DMS 273 (cell line): ENCODE results near the gene VSIG10L2.
"Not testable (repeated sequence)": the region's sequence is repeated elsewhere in the genome, so short reads cannot be mapped to it uniquely, and the experiment has no call there.

Experiments used
- DNase-seq: peaks from one replicate; lab custom pipeline; 2025; ENCODE audit not compliant: unreplicated experiment; lab: John Stamatoyannopoulos, UW

Gene VSIG10L2

DNA sequence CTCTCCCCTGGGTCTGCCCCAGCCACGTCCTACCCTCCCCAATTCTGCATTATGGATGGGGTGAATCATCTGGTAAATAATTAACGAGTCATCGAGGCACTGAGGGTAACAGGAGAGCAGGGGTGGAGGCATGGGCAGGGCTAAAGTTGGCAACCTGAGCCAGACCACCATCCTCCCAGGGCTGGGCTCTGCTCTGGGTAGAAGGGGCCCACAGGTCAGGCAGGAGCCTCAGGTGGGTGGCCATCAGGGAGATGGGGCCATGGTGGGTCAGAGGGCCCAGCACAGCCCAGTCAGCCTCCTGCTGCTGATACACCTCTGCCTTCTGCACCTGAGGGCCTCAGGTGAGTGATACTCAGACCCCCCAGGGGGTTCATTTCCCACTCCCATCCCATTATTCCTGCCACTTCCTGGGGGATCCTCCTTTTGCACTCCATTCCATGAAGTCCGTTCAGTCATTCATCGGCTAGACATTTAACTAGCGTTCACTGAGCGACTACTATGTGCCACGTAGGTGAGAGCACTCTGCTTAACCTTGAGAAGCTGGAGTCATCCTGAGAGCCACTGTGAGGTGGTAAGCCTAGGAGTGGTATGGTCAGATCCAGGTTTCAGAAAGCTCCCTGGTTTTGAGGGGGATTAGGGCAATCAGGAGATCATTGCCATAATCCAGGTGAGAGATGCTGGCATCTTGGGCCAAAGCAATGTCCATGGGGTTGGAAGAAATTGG lies at the start of gene VSIG10L2:
TSS of gene VSIG10L2 (plus strand) at position 248 of the 724 bp plus-strand sequence. CDS start at position 260, 12 bp downstream.
- DNase-seq, result no peak

DNA sequence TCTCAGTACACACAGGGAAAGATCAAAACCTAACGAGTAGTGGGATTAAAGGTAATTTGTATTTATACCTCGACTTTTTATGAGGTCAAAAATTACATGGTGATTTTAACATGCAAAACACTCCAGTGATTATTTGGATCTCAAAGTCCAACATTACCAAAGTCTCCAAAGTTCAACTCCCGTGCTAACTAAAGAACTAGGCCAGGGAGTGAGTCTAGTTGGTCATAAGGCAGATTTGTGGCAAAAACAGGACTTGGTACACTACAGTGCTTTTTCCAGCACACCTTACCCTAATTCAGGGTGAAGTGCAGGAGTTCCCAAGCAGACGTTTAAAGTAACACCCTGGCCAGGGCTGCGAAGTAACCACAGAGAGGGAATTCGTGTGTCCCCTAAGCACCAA lies 44.0 kb upstream of the VSIG10L2 start:
- no peak for DNase-seq

GRCh38 chr11:125902277-125902926 lies 43.4 kb upstream of the VSIG10L2 start:
- DNase-seq, result no peak

GRCh38 chr11:125902927-125903710 lies 42.7 kb upstream of the VSIG10L2 start, which contains the start of gene PUS3:
Gene PUS3 (minus strand): TSS chr11:125903206. CDS start chr11:125896284, 6,922 bp downstream.
- peak; percentile 90 for DNase-seq

DNA sequence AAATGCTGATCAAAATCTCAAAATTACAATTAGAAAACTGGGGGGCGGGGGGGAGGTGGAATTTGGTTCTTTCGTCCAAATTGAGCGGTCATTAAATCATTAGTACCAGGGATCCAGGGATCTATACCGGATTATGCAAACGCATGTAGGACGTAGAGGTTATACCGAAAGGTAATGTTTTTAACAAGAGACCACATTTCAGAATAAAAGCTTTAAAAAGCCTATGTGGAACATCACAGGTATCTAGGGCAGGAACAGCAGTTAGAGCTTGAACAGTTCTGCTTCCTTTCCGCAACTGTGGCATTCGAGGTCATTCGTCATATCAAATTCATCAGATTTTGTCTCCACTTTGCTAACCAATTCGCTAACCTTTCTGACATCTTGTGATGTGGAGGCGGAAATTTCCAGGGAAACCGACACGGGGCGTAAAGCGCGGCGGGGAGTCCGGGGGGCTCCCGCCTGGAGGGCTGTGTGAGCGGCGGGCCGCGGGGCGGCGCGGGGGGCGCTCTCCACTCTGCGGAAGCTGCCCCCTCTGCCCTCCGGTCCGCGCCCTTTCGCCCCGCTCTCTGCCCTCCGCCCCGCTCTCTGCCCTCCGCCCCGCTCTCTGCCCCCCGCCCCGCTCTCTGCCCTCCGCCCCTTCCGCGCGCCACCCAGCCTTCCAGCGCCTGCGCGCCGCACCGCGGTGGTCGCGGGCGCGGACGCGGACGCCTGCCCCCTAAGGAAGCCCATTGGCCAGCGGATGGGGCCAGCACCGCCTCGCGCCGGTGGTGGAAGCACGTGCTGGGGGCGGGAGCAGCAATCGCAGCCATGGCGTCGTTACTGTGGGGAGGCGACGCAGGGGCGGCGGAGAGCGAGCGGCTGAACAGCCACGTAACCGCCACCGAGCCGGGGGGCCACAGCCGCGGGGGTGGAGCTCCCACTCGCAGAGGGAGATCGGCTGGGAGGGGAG lies 41.9 kb upstream of the VSIG10L2 start, which contains the start of gene DDX25:
TSS of gene DDX25 (plus strand) at position 798 of the 949 bp plus-strand sequence. CDS start at position 808, 10 bp downstream.
- peak; percentile 45 for DNase-seq

- no peak for DNase-seq
Observed at GRCh38 chr11:125904678-125905077, 41.2 kb upstream of the VSIG10L2 start.

- DNase-seq, result no peak
Observed at GRCh38 chr11:125910226-125910849, 35.5 kb upstream of the VSIG10L2 start.

DNA sequence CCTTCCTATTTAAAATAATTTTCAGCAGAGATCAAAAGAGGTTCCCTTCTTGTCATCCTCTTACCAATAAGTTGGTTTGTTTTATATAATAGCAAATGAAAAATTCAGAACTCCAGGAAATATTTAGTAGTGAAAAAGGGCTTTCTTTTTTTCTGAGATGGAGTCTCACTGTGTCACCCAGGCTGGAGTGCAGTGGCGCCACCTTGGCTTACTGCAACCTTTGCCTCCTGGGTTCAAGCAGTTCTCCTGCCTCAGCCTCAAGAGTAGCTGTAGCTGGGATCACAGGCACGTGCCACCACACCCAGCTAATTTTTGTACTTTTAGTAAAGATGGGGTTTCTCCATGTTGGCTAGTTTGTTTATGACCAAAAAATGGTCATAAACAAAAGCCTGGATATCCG lies 31.2 kb upstream of the VSIG10L2 start:
- not testable (repeated sequence) for DNase-seq

GRCh38 chr11:125916683-125917347 lies 29.0 kb upstream of the VSIG10L2 start:
- DNase-seq, result no peak

- no peak for DNase-seq
Observed at GRCh38 chr11:125918140-125918840, 27.6 kb upstream of the VSIG10L2 start.

DNA sequence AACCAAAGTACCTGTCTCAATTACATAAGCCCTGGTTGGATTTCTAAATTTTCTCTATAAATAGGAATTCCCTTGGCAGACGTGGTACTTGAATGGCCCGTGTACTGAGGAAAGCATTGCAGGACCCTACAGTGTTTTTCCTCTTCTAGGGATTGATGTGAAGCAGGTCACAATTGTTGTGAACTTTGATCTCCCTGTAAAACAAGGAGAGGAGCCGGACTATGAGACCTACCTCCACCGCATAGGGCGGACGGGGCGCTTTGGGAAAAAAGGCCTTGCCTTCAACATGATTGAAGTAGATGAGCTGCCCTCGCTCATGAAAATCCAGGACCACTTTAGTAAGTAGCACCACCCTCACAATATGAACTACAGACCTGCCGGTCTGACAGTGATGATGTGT lies 24.8 kb upstream of the VSIG10L2 start:
- DNase-seq, result no peak

DNA sequence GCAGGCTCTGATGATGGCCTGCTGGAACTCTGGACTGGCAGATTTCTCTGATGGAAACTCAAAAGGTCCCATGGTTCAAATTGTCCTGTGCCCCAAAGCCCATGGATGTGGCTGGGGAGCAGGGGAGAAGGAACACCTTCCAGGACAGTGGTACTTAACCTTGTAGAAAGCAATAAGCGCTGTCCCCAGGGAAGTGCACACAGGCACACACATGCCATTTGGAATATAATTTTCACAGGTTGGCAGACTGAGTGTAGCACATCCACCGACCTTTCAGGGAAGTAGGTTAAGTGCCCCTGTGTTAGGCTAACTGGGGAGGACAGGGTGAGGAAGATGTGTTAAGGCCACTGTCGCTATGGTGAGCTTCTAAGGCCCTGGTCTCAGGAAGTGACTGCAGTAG lies 23.7 kb upstream of the VSIG10L2 start:
- no peak for DNase-seq

DNA sequence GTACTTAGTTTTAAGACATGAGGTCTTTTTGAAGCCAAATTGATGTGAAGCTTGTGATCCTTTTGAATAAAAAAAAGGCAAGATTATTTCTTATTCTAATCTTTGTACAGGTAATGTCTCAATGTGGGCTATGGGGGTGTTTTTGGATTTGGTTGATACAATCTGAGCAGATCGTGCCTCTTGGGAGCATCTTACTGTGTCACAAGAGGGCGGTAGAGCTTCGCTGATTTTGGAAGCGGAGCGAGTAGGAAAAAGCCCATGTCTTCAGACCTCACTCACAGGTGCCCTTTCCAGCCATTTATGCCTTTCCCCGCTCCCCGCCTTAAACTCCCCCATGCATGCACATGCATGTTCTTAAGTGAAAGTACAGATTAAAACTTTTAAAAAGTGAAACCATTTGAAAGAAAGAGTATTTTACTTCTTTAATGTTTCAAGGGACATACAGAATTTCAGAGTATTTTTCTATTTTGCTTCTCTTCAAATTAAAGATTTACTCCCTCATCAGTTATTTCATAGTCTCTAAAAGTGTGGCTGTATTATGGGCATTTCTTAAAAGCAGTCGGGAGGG lies 22.7 kb upstream of the VSIG10L2 start:
- peak; percentile 86 for DNase-seq

GRCh38 chr11:125923633-125924032 lies 22.2 kb upstream of the VSIG10L2 start:
- DNase-seq, result no peak

DNA sequence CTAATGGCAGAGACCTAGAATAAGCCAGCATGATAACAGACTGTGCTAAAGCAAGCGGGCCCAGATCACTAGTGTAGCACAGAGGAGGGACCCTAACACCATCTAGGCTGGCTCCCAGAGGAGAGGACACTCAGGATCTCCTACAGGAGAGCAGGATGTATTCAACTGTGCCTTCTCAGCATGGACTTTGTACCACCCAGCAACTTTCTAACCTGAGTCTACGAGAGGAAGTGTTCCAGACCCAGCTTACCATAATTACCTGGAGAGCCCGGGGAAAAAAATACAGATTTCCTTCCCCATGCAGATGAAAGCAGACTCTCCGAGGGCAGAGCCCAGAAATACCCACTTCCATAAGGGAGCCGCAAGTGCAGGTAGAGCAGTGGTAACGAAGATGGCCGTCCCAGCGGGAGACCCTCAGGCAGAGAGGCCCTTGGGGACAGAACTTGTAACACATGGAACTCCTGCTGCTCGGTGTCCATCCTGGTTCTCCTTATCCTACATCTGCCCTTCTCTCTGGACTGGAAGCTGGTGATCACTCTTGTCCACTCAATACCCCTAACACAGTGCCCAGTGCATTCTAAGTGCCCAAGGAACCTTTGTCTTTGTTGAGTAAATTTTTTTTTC lies 21.3 kb upstream of the VSIG10L2 start:
- DNase-seq, result no peak

- no peak for DNase-seq
Observed at GRCh38 chr11:125925247-125925740, 20.6 kb upstream of the VSIG10L2 start.

GRCh38 chr11:125925804-125926203 lies 20.0 kb upstream of the VSIG10L2 start:
- DNase-seq, result no peak

DNA sequence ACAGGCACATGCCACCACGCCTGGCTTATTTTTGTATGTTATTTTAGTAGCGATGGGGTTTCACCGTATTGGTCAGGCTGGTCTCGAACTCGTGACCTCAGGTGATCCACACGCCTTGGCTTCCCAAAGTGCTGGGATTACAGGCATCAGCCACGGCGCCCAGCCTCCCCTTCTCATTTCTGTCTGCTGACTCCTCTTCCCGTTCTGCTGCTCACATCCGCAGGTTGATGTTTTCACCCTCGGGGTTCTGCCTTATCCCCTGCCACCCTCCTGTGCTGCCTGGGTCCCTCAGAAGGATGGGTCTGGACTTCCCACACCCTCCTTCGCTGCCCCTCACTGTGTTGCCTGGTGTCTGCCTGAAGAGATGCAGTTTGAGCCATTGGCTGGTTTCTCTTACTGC lies 19.2 kb upstream of the VSIG10L2 start:
- no peak for DNase-seq
